BE2C (cell line): ENCODE results near the gene TMEM178B.
"Not testable (repeated sequence)": the region's sequence is repeated elsewhere in the genome, so short reads cannot be mapped to it uniquely, and the experiment has no call there.

Experiments used
- DNase-seq: peaks from one replicate; pipeline ENCODE4 v3.0.0-alpha.2; 2020
- H3K27me3 ChIP-seq: fragments of 250-450 bp; sonication (Bioruptor Pico); 2 replicates; pipeline ENCODE4 v1.5.1; 2020; ENCODE audit warnings: mild to moderate bottlenecking
- H3K36me3 ChIP-seq: fragments of 250-450 bp; sonication (Bioruptor Pico); 2 replicates; pipeline ENCODE4 v1.5.1; 2020; ENCODE audit warnings: mild to moderate bottlenecking
- H3K4me1 ChIP-seq: fragments of 250-450 bp; sonication (Bioruptor Pico); 2 replicates; pipeline ENCODE4 v1.5.1; 2020
- H3K4me3 ChIP-seq: 2 replicates; pipeline ENCODE4 v1.5.1; 2011; ENCODE audit warnings: low read depth, low read length
- H3K9me3 ChIP-seq: fragments of 250-450 bp; sonication (Bioruptor Pico); 2 replicates; pipeline ENCODE4 v1.5.1; 2020
- CTCF ChIP-seq: IDR thresholded peaks from 2 replicates; pipeline ENCODE4 v1.5.1; 2012; ENCODE audit warnings: mild to moderate bottlenecking, low read depth, low read length

TMEM178B gene

GRCh38 chr7:141397236-141398163, 323.6 kb downstream of the TMEM178B start:
- Histone ChIP-seq H3K4me1 (peaks cover 3% of the 10 kb centered on the region; the same call in 1 of the 2 replicates), H3K36me3 (no peaks in the 10 kb centered on the region), H3K27me3 (no peaks in the 10 kb centered on the region), H3K9me3 (no peaks in the 10 kb centered on the region), H3K4me3 (no peak overlapping the region)
- no peak for DNase-seq
- no peak for TF ChIP-seq CTCF

GRCh38 chr7:141400356-141400755, 326.5 kb downstream of the TMEM178B start:
- no peak for TF ChIP-seq CTCF
- Histone ChIP-seq H3K4me3 (no peak overlapping the region), H3K4me1 (peaks cover 3% of the 10 kb centered on the region; the same call in 1 of the 2 replicates), H3K27me3 (no peaks in the 10 kb centered on the region), H3K9me3 (no peaks in the 10 kb centered on the region), H3K36me3 (no peaks in the 10 kb centered on the region)
- no peak for DNase-seq

- Histone ChIP-seq H3K27me3 (no peaks in the 10 kb centered on the region), H3K9me3 (no peaks in the 10 kb centered on the region), H3K4me3 (no peak overlapping the region), H3K4me1 (peaks cover 3% of the 10 kb centered on the region; the same call in 1 of the 2 replicates), H3K36me3 (no peaks in the 10 kb centered on the region)
- no peak for TF ChIP-seq CTCF
- DNase-seq: no peak
Observed at GRCh38 chr7:141402277-141402996, 328.6 kb downstream of the TMEM178B start.

- not testable (repeated sequence) for H3K9me3 ChIP-seq, H3K4me3 ChIP-seq, DNase-seq, H3K27me3 ChIP-seq, H3K36me3 ChIP-seq, H3K4me1 ChIP-seq
Observed at GRCh38 chr7:141403846-141404245, 330.0 kb downstream of the TMEM178B start.

GRCh38 chr7:141406347-141406746, 332.5 kb downstream of the TMEM178B start:
- peaks cover 3% of the 10 kb centered on the region; the same call in 1 of the 2 replicates for H3K4me1 ChIP-seq
- TF ChIP-seq CTCF: no peak
- H3K4me3 ChIP-seq: no peak overlapping the region
- no peak for DNase-seq
- H3K36me3 ChIP-seq: no peaks in the 10 kb centered on the region
- no peaks in the 10 kb centered on the region for H3K27me3 ChIP-seq
- no peaks in the 10 kb centered on the region for H3K9me3 ChIP-seq

GRCh38 chr7:141407893-141408292, 334.0 kb downstream of the TMEM178B start:
- no peak for DNase-seq
- H3K4me3 ChIP-seq: no peak overlapping the region
- no peaks in the 10 kb centered on the region for H3K9me3 ChIP-seq
- H3K4me1 ChIP-seq: peaks cover 3% of the 10 kb centered on the region; the same call in 1 of the 2 replicates
- no peaks in the 10 kb centered on the region for H3K27me3 ChIP-seq
- H3K36me3 ChIP-seq: no peaks in the 10 kb centered on the region
- TF ChIP-seq CTCF: no peak
